SK-N-SH (cell line): Measurements from ENCODE around the gene PHF20. TPM values are rescaled to one million over a fixed set of nuclear protein-coding genes. Genes with fewer than 3 reads are reported as not detected.
"Not testable (repeated sequence)": the region's sequence is repeated elsewhere in the genome, so short reads cannot be mapped to it uniquely, and the experiment has no call there.

Experiments
- CTCF ChIA-PET: fragments of 300-600, 350-600 bp; formaldehyde crosslinking; extraction: SDS; loops from one replicate; lab custom pipeline; 2021; lab: Yijun Ruan, JAX
- POLR2A ChIA-PET: fragments of 350-600 bp; sonication (Branson Sonifier 250); formaldehyde crosslinking; extraction: SDS; loops from one replicate; lab custom pipeline; 2020; ENCODE audit warnings: antibody characterized with exemption, inconsistent platforms; lab: Yijun Ruan, JAX
- DNase-seq: peaks from one replicate; pipeline ENCODE4 v3.0.0; 2012
- H2AFZ ChIP-seq: fragments of 200-600 bp; sonication (generic); 2 replicates; pipeline ENCODE4 v1.8.1; 2016; ENCODE audit warnings: antibody characterized with exemption, mild to moderate bottlenecking, low read depth
- H3F3A ChIP-seq: fragments of 200-600 bp; sonication (generic); replicated peaks from 2 replicates; pipeline ENCODE3; 2016; ENCODE audit warnings: antibody characterized with exemption, mild to moderate bottlenecking; ENCODE audit not compliant: insufficient read depth
- H3K27ac ChIP-seq, 2 experiments: fragments of 200-500 bp in 1 of 2; fragments of 200-600 bp in 1 of 2; sonication (Bioruptor generic) in 1 of 2; sonication (generic), shearing (Covaris generic) in 1 of 2; 2 replicates each; pipeline versions ENCODE4 v1.5.1 to v1.6.1; 2014 to 2016; ENCODE audit warnings: low read depth in 2 of 2, inconsistent platforms in 1 of 2, low read length in 1 of 2, mild to moderate bottlenecking in 1 of 2, mixed read lengths in 1 of 2
- H3K27me3 ChIP-seq: fragments of 200-600 bp; sonication (generic), shearing (Covaris generic); 2 replicates; pipeline ENCODE4 v1.6.1; 2016; ENCODE audit warnings: mixed run types; ENCODE audit not compliant: insufficient read depth
- H3K36me3 ChIP-seq, 2 experiments: fragments of 200-500 bp in 1 of 2; fragments of 200-600 bp in 1 of 2; sonication (Bioruptor generic) in 1 of 2; sonication (generic) in 1 of 2; replicated peaks in 1 of 2; 2 replicates each; pipeline versions ENCODE3 to v1.5.1; 2014 to 2016; ENCODE audit warnings: low read length in 1 of 2, mild to moderate bottlenecking in 1 of 2; ENCODE audit not compliant: insufficient read depth in 2 of 2, control insufficient read depth in 1 of 2
- H3K4me1 ChIP-seq, 2 experiments: fragments of 200-500 bp in 1 of 2; fragments of 200-600 bp in 1 of 2; sonication (Bioruptor generic) in 1 of 2; sonication (generic), shearing (Covaris generic) in 1 of 2; 2 replicates each; pipeline versions ENCODE4 v1.5.1 to v1.6.1; 2014 to 2016; ENCODE audit warnings: low read depth in 1 of 2, low read length in 1 of 2, mixed run types in 1 of 2; ENCODE audit not compliant: insufficient read depth in 2 of 2, control insufficient read depth in 1 of 2
- H3K4me2 ChIP-seq: fragments of 200-600 bp; sonication (generic), shearing (Covaris generic); 2 replicates; pipeline ENCODE4 v1.6.1; 2017; ENCODE audit warnings: mixed run types
- H3K4me3 ChIP-seq, 2 experiments: fragments of 200-500 bp in 1 of 2; fragments of 200-600 bp in 1 of 2; sonication (Bioruptor generic) in 1 of 2; sonication (generic), shearing (Covaris generic) in 1 of 2; 2 replicates each; pipeline versions ENCODE4 v1.5.1 to v1.8.1; 2014 to 2016; ENCODE audit warnings: low read depth in 2 of 2, inconsistent platforms in 1 of 2, low read length in 1 of 2, mild to moderate bottlenecking in 1 of 2, mixed read lengths in 1 of 2, moderate library complexity in 1 of 2
- H3K79me2 ChIP-seq: fragments of 200-600 bp; sonication (generic); 2 replicates; pipeline ENCODE4 v1.8.1; 2017; ENCODE audit warnings: mild to moderate bottlenecking; ENCODE audit not compliant: insufficient read depth
- H3K9ac ChIP-seq: fragments of 200-600 bp; sonication (generic); 2 replicates; pipeline ENCODE4 v1.6.1; 2017; ENCODE audit warnings: mixed run types
- H3K9me2 ChIP-seq: fragments of 200-600 bp; sonication (generic); 2 replicates; pipeline ENCODE4 v1.6.1; 2017; ENCODE audit warnings: mixed run types
- H3K9me3 ChIP-seq: fragments of 200-600 bp; sonication (generic); 2 replicates; pipeline ENCODE4 v1.6.1; 2017; ENCODE audit warnings: mixed run types, mild to moderate bottlenecking, moderate library complexity
- H4K20me1 ChIP-seq: fragments of 200-600 bp; sonication (generic); 2 replicates; pipeline ENCODE4 v1.6.1; 2017; ENCODE audit warnings: mild to moderate bottlenecking, mixed run types; ENCODE audit not compliant: insufficient read depth
- EP300 ChIP-seq, 2 experiments: IDR thresholded peaks; 2 replicates each; pipeline versions ENCODE4 v1.4.0 to v1.6.1; 2012; ENCODE audit warnings: borderline replicate concordance in 1 of 2, low read depth in 1 of 2, low read length in 1 of 2
- FOXM1 ChIP-seq: IDR thresholded peaks from 2 replicates; pipeline ENCODE4 v1.4.0; 2012; ENCODE audit warnings: low read depth, mild to moderate bottlenecking
- RCOR1 ChIP-seq: fragments of 150-350 bp; IDR thresholded peaks from 2 replicates; pipeline ENCODE4 v1.6.1; 2017; ENCODE audit warnings: antibody characterized with exemption, low read length
- TAF1 ChIP-seq: IDR thresholded peaks from 2 replicates; pipeline ENCODE4 v1.6.1; 2012; ENCODE audit warnings: low read depth, mild to moderate bottlenecking, low read length, moderate library complexity, borderline replicate concordance
- TEAD4 ChIP-seq: IDR thresholded peaks from 2 replicates; pipeline ENCODE4 v1.4.0; 2012; ENCODE audit warnings: mild to moderate bottlenecking, borderline replicate concordance; ENCODE audit not compliant: insufficient read depth
- WGBS: methylation state at CpG from one replicate; pipeline ENCODE4 v1.1.6; 2017; ENCODE audit warnings: low lambda C conversion rate; 5-methylcytosine and 5-hydroxymethylcytosine counted together
- polyA plus RNA-seq, 3 experiments: library from polyadenylated mRNA; depleted of rRNA; stranded (reverse); fragments of >200 nt; gene quantifications; 2 replicates each; pipeline ENCODE4 v1.2.3, GENCODE V29; 2012
- TF ChIP-seq, protein P1 (sequence below): IDR thresholded peaks from 2 replicates; pipeline ENCODE4 v1.4.0; 2012; ENCODE audit warnings: low read depth
- TF ChIP-seq, protein P2 (sequence below): IDR thresholded peaks from 2 replicates; pipeline ENCODE4 v1.6.1; 2012; ENCODE audit warnings: mild to moderate bottlenecking, low read depth, low read length, moderate library complexity
- TF ChIP-seq, protein P3 (sequence below): IDR thresholded peaks from 2 replicates; pipeline ENCODE4 v1.4.0; 2012; ENCODE audit warnings: low read depth, borderline replicate concordance
- TF ChIP-seq, protein P4 (sequence below): fragments of 200-600 bp; sonication (generic); IDR thresholded peaks from 2 replicates; pipeline ENCODE4 v1.6.1; 2017; ENCODE audit warnings: antibody characterized with exemption, mild to moderate bottlenecking, moderate library complexity

Gene PHF20
- polyA plus RNA-seq, 1 of the 3 experiments (the other 2 are of a cell fraction) = 23.8 TPM

DNA sequence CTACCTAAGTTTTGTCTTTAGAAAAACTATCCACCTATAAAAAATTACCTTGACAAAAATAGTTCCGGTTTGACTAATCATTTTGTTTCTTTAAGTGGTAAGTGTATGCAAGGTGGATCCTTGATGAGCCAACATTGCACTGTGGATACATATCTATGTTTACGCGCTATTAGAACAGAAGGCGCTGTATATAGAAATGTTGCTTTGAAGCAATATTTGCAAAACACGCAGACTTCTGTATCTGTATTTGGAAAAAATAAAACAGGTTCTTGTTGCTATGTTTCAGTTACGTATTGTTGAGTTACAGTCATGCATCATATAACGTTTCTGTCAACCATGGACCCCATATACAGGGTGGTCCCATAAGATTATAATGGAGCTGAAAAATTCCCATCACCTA lies 178.3 kb downstream of the PHF20 start:
- no peak overlapping the region for H2AFZ ChIP-seq
- TF ChIP-seq, protein P1, sequence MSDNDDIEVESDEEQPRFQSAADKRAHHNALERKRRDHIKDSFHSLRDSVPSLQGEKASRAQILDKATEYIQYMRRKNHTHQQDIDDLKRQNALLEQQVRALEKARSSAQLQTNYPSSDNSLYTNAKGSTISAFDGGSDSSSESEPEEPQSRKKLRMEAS = no peak
- TF ChIP-seq, protein P2, sequence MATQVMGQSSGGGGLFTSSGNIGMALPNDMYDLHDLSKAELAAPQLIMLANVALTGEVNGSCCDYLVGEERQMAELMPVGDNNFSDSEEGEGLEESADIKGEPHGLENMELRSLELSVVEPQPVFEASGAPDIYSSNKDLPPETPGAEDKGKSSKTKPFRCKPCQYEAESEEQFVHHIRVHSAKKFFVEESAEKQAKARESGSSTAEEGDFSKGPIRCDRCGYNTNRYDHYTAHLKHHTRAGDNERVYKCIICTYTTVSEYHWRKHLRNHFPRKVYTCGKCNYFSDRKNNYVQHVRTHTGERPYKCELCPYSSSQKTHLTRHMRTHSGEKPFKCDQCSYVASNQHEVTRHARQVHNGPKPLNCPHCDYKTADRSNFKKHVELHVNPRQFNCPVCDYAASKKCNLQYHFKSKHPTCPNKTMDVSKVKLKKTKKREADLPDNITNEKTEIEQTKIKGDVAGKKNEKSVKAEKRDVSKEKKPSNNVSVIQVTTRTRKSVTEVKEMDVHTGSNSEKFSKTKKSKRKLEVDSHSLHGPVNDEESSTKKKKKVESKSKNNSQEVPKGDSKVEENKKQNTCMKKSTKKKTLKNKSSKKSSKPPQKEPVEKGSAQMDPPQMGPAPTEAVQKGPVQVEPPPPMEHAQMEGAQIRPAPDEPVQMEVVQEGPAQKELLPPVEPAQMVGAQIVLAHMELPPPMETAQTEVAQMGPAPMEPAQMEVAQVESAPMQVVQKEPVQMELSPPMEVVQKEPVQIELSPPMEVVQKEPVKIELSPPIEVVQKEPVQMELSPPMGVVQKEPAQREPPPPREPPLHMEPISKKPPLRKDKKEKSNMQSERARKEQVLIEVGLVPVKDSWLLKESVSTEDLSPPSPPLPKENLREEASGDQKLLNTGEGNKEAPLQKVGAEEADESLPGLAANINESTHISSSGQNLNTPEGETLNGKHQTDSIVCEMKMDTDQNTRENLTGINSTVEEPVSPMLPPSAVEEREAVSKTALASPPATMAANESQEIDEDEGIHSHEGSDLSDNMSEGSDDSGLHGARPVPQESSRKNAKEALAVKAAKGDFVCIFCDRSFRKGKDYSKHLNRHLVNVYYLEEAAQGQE = no peak
- TF ChIP-seq TEAD4 (no peak), TAF1 (no peak), RCOR1 (no peak), EP300 (IDR thresholded peaks at IDR 0.05; ENCODE audit: borderline replicate concordance in 1 of 2, low read depth in 1 of 2, low read length in 1 of 2) (no peak), FOXM1 (no peak)
- TF ChIP-seq, protein P3, sequence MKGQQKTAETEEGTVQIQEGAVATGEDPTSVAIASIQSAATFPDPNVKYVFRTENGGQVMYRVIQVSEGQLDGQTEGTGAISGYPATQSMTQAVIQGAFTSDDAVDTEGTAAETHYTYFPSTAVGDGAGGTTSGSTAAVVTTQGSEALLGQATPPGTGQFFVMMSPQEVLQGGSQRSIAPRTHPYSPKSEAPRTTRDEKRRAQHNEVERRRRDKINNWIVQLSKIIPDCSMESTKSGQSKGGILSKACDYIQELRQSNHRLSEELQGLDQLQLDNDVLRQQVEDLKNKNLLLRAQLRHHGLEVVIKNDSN = no peak
- TF ChIP-seq, protein P4, sequence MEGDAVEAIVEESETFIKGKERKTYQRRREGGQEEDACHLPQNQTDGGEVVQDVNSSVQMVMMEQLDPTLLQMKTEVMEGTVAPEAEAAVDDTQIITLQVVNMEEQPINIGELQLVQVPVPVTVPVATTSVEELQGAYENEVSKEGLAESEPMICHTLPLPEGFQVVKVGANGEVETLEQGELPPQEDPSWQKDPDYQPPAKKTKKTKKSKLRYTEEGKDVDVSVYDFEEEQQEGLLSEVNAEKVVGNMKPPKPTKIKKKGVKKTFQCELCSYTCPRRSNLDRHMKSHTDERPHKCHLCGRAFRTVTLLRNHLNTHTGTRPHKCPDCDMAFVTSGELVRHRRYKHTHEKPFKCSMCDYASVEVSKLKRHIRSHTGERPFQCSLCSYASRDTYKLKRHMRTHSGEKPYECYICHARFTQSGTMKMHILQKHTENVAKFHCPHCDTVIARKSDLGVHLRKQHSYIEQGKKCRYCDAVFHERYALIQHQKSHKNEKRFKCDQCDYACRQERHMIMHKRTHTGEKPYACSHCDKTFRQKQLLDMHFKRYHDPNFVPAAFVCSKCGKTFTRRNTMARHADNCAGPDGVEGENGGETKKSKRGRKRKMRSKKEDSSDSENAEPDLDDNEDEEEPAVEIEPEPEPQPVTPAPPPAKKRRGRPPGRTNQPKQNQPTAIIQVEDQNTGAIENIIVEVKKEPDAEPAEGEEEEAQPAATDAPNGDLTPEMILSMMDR = no peak
- TF ChIP-seq, all 33 proteins: peak for 0
- CTCF ChIA-PET = no interaction called here
- Histone ChIP-seq H3K9ac (no peak overlapping the region), H4K20me1 (no peaks in the 10 kb centered on the region), H3K4me2 (no peak overlapping the region), H3K4me1 (peaks cover 11 to 14% of the 10 kb centered on the region in 2 experiments; a peak in 2 of 4 replicates), H3K9me2 (no peaks in the 10 kb centered on the region), H3K27me3 (no peaks in the 10 kb centered on the region), H3K36me3 (peaks cover 8 to 37% of the 10 kb centered on the region in 2 experiments), H3K27ac (no peak overlapping the region), H3K4me3 (no peak overlapping the region), H3K79me2 (peaks cover 40% of the 10 kb centered on the region), H3K9me3 (no peaks in the 10 kb centered on the region), H3F3A (peaks cover 33% of the 10 kb centered on the region)
- 91% methylated on average over 7 of the region's 7 CpGs for WGBS
- POLR2A ChIA-PET = no interaction called here
- DNase-seq = no peak

DNA sequence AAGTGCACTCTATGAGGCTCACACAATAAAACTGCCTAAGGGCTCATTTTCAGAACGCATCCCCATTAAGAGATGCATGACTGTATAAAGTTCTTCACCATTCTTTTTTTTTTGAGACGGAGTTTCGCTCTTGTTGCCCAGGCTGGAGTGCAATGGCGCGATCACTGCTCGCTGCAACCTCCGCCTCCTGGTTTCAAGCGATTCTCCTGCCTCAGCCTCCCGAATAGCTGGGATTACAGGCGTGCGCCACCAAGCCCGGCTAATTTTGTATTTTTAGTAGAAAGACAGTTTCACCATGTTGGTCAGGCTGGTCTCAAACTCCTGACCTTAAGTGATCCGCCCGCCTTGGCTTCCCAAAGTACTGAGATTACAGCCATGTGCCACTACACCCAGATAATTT lies 180.3 kb downstream of the PHF20 start:
- H3K4me2 ChIP-seq = peak overlapping the region; percentile 80; the same call in 1 of the 2 replicates
- H2AFZ ChIP-seq, H3K27me3 ChIP-seq, H3K4me3 ChIP-seq, H3K9me2 ChIP-seq, H4K20me1 ChIP-seq, H3K9me3 ChIP-seq, DNase-seq, H3K9ac ChIP-seq: not testable (repeated sequence)
- ChIA-PET CTCF (interaction anchor here (1.8 kb wide), 1 partner anchor 333 kb away, joined by 3 read pairs; no protein-coding TSS in a partner anchor), POLR2A (interaction anchor here (0.5 to 0.9 kb wide), 3 partner anchors 8 to 1935 kb away, joined by 3 read pairs; no protein-coding TSS in a partner anchor)
- peak overlapping the region in 1 of 2 experiments; percentile 93; a peak in 1 of 4 replicates for H3K27ac ChIP-seq
- H3F3A ChIP-seq = peaks cover 33% of the 10 kb centered on the region
- peaks cover 40% of the 10 kb centered on the region for H3K79me2 ChIP-seq
- WGBS = 98% methylated on average over 14 of the region's 14 CpGs
- peaks cover 8 to 30% of the 10 kb centered on the region in 2 experiments for H3K36me3 ChIP-seq
- peaks cover 11 to 18% of the 10 kb centered on the region in 2 experiments; a peak in 2 of 4 replicates for H3K4me1 ChIP-seq
